Measurements from ENCODE around the gene NDNF.

The NDNF gene

GRCh38 chr4:121072224-121073003, at the start of gene NDNF:
TSS of gene NDNF (minus strand) at chr4:121072535. CDS start at chr4:121045837, 26,698 bp downstream.
- no peak for DNase-seq

- DNase-seq: no peak
Observed at GRCh38 chr4:121119715-121120114, 47.4 kb upstream of the NDNF start.

GRCh38 chr4:121118344-121118743, 46.0 kb upstream of the NDNF start:
- DNase-seq: no peak

GRCh38 chr4:121114756-121115155, 42.4 kb upstream of the NDNF start:
- no peak for DNase-seq

GRCh38 chr4:121112530-121112929, 40.2 kb upstream of the NDNF start:
- peak; percentile 5 for DNase-seq

GRCh38 chr4:121108557-121108956, 36.2 kb upstream of the NDNF start:
- DNase-seq: no peak

- no peak for DNase-seq
Observed at GRCh38 chr4:121107507-121107906, 35.2 kb upstream of the NDNF start.

- DNase-seq: no peak
Observed at GRCh38 chr4:121100093-121100775, 27.9 kb upstream of the NDNF start.

- no peak for DNase-seq
Observed at GRCh38 chr4:121098266-121098665, 25.9 kb upstream of the NDNF start.

GRCh38 chr4:121096629-121097028, 24.3 kb upstream of the NDNF start:
- peak; percentile 57 for DNase-seq

GRCh38 chr4:121096191-121096590, 23.9 kb upstream of the NDNF start:
- DNase-seq: no peak

GRCh38 chr4:121094297-121094966, 22.1 kb upstream of the NDNF start:
- DNase-seq: no peak

GRCh38 chr4:121093261-121093660, 20.9 kb upstream of the NDNF start:
- no peak for DNase-seq

- no peak for DNase-seq
Observed at GRCh38 chr4:121091941-121092340, 19.6 kb upstream of the NDNF start.

- no peak for DNase-seq
Observed at GRCh38 chr4:121088867-121089266, 16.5 kb upstream of the NDNF start.

GRCh38 chr4:121079376-121079775, 7.0 kb upstream of the NDNF start:
- DNase-seq: no peak

- no peak for DNase-seq
Observed at GRCh38 chr4:121077496-121077895, 5.2 kb upstream of the NDNF start.

GRCh38 chr4:121076416-121076815, 4.1 kb upstream of the NDNF start:
- no peak for DNase-seq

GRCh38 chr4:121073672-121074381, 1.5 kb upstream of the NDNF start:
- no peak for DNase-seq

- DNase-seq: no peak
Observed at GRCh38 chr4:121073004-121073435, 685 bp upstream of the NDNF start.

- no peak for DNase-seq
Observed at GRCh38 chr4:121071640-121072223, 603 bp downstream of the NDNF start.

- DNase-seq: no peak
Observed at GRCh38 chr4:121070696-121071639, 1.4 kb downstream of the NDNF start.

Data from OCI-M1 (cell line).